CD1c-positive myeloid dendritic cell (primary cell): ENCODE results near the gene ABHD2.

Experiments used
- DNase-seq: peaks from one replicate; pipeline ENCODE4 v3.0.0-alpha.2; 2016; ENCODE audit errors: extremely low spot score

The ABHD2 gene

GRCh38 chr15:89098281-89098680 lies 10.0 kb downstream of the ABHD2 start:
- no peak for DNase-seq

GRCh38 chr15:89099968-89100367 lies 11.7 kb downstream of the ABHD2 start:
- no peak for DNase-seq

- no peak for DNase-seq
These were observed 13.3 kb downstream of the ABHD2 start for GRCh38 chr15:89101302-89102193.

- DNase-seq = no peak
These were observed 15.4 kb downstream of the ABHD2 start for GRCh38 chr15:89103481-89104171.

GRCh38 chr15:89104172-89104564 lies 15.9 kb downstream of the ABHD2 start:
- DNase-seq = no peak

- peak; percentile 36 for DNase-seq
These were observed 16.9 kb downstream of the ABHD2 start for GRCh38 chr15:89105147-89105546.

GRCh38 chr15:89106200-89106599 lies 17.9 kb downstream of the ABHD2 start:
- no peak for DNase-seq

GRCh38 chr15:89107984-89108383 lies 19.7 kb downstream of the ABHD2 start:
- DNase-seq = no peak

DNA sequence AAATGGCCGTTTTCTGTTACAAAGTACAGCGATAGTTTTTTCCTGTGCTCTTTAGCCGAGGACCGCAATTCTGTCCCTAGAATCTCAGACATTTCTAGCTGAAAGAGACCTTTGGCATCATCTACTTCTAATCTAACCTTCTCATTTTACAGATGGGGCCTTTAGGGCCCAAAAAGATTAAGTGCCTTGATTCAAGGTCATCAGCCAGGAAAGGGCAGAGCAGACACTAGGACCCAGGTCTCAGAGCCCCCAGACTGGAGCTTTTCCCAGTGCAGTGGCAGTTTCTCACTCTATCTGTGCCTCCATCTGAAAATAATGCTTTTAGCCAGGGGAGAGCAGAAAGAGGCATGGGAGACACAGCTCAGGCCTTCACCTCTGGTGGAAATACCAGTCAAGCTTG lies 20.6 kb downstream of the ABHD2 start:
- DNase-seq = no peak

- no peak for DNase-seq
These were observed 21.0 kb downstream of the ABHD2 start for GRCh38 chr15:89109238-89109637.

- no peak for DNase-seq
These were observed 21.8 kb downstream of the ABHD2 start for GRCh38 chr15:89110060-89110459.

DNA sequence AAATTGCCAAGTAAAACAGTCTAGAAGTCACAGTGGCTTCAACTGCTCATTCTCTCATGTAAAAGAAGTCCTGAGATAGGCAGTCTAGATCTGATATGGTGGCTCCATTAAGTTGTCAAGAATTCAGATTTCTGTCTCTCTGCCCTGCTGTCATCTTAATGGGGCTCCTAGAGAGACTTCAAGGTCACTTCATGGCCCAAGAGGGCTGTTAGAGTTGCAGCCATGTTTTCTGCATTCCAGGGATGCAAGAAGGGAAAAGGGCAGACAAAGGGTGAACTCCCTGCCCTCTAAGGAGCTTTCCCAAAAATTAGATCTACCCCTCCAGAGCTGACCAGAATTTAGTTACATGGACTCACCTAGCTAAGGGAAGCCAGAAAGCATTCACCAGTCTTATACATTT lies 23.1 kb downstream of the ABHD2 start:
- DNase-seq = no peak

DNA sequence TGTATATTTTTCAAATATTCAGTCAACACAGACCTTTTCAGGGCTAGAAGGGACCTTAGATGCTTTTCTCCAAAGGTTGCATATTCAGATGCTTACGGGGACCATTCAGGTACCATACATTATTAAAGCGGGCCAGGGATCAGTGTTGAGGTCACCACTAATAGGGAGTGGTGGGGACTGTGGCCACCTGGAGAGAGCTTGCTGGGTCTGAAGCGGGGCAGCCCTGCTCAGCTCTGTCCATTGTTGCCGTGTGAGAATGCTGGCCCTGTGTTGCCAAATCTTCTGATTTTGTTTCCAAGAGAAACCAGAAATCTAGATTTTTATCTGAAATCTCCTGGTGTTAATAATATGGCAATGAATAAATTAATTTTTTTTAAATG lies 23.7 kb downstream of the ABHD2 start:
- no peak for DNase-seq

GRCh38 chr15:89112341-89112971 lies 24.2 kb downstream of the ABHD2 start:
- no peak for DNase-seq

- DNase-seq = no peak
These were observed 25.2 kb downstream of the ABHD2 start for GRCh38 chr15:89113296-89114024.

GRCh38 chr15:89114990-89115389 lies 26.7 kb downstream of the ABHD2 start:
- no peak for DNase-seq

DNA sequence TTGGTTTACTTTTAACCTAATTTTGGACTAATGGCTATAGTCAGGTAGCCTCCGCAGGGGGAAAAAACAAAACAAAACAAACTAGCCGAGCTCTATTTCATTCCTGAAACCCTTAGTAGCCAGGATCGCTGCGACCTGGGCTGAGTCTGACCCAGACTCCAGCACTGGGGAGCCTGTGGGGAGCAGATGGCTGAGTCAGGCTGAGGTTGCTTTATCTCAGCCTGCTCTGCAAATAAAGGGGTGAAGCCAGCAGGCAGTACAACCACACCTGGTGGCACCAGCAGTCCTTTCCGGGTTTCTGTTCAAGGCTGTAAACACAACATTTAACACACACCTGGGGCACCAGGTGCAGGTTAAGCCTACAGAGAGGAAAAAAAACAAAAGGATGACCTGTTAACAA lies 27.3 kb downstream of the ABHD2 start:
- no peak for DNase-seq

DNA sequence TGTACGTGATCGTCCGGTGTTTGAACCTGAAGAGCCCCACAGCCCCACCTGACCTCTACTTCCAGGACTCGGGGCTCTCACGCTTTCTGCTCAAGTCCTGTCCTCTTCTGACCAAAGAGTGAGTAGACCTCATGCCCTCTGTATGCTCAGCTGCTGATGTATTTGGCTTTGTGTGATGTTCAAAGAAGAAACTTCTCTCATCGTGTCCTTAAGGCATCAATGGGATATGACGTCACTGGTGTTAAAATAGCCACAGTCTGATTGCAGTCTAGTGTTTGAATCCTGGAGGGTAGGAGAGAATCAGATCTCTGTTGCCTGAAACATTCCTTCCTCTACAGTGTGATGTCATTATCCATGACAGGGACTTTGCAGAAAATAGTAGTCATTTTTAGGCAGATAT lies 28.1 kb downstream of the ABHD2 start:
- DNase-seq = no peak

GRCh38 chr15:89117790-89118189 lies 29.5 kb downstream of the ABHD2 start:
- no peak for DNase-seq

DNA sequence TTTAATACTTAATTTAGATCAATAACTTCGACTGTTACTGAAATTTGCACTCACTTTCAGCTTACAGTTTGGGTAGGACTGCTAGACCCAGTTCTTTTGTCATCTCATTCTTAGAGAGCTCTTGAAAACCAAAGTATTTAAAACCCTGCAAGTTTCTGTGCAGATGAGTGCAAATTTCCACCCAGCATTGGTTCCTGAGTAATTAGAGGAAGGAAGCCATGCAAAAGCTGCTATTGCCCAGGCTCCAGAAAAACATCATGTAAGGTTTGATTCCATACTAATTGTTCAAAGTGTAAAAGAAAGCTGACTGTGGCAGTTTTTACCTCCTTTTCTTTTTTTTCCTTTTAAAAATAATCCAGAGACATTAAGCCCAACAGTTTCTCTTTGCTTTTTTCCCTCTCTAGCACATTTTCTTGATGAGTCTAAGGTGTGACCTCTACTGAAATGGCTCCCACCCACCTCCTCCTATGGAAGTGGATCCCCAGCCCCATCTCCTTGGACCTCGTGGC lies 30.3 kb downstream of the ABHD2 start:
- no peak for DNase-seq

GRCh38 chr15:89119489-89120478 lies 31.5 kb downstream of the ABHD2 start:
- no peak for DNase-seq
